Activated CD4-positive, alpha-beta T cell treated with anti-CD3 and anti-CD28 coated beads, Interleukin-2, amount 10 ng/mL, durations not matched to agents 7 days and 5 days (primary cell): ENCODE results near the gene TIGD6. TPM values are rescaled to one million over a fixed set of nuclear protein-coding genes. Genes with fewer than 3 reads are reported as not detected.

ENCODE experiments used
- CTCF ChIA-PET: fragments of 350-600 bp; sonication (Branson Sonifier 250); formaldehyde crosslinking; loops from one replicate; lab custom pipeline; 2021; ENCODE audit warnings: antibody characterized with exemption; lab: Charles Lee
- POLR2A ChIA-PET: fragments of 350-600 bp; sonication (Branson Sonifier 250); formaldehyde crosslinking; loops from one replicate; lab custom pipeline; 2021; ENCODE audit warnings: antibody characterized with exemption; lab: Charles Lee
- DNase-seq: peaks from one replicate; pipeline ENCODE4 v3.0.0-alpha.2; 2020
- H3K27ac Mint-ChIP-seq: one replicate; pipeline ENCODE4 v1.8.0; 2021; ENCODE audit warnings: mild to moderate bottlenecking, moderate library complexity, mixed read lengths
- H3K27me3 Mint-ChIP-seq: one replicate; pipeline ENCODE4 v1.8.0; 2021; ENCODE audit warnings: mixed read lengths
- H3K36me3 Mint-ChIP-seq: one replicate; pipeline ENCODE4 v1.8.0; 2021; ENCODE audit warnings: low read depth, mixed read lengths
- H3K4me1 Mint-ChIP-seq: one replicate; pipeline ENCODE4 v1.8.0; 2021; ENCODE audit warnings: mixed read lengths
- H3K4me3 Mint-ChIP-seq: one replicate; pipeline ENCODE4 v1.8.0; 2021; ENCODE audit warnings: mild to moderate bottlenecking, moderate library complexity, mixed read lengths
- H3K9me3 Mint-ChIP-seq: one replicate; pipeline ENCODE4 v1.8.0; 2021; ENCODE audit warnings: mixed read lengths
- total RNA-seq, 2 experiments: library from RNA; stranded (reverse); gene quantifications; one replicate each; pipeline ENCODE4 v1.2.3, GENCODE V29; 2021

TIGD6 gene
- total RNA-seq: 1 to 10 TPM; 2.1 to 2.2 TPM

DNA sequence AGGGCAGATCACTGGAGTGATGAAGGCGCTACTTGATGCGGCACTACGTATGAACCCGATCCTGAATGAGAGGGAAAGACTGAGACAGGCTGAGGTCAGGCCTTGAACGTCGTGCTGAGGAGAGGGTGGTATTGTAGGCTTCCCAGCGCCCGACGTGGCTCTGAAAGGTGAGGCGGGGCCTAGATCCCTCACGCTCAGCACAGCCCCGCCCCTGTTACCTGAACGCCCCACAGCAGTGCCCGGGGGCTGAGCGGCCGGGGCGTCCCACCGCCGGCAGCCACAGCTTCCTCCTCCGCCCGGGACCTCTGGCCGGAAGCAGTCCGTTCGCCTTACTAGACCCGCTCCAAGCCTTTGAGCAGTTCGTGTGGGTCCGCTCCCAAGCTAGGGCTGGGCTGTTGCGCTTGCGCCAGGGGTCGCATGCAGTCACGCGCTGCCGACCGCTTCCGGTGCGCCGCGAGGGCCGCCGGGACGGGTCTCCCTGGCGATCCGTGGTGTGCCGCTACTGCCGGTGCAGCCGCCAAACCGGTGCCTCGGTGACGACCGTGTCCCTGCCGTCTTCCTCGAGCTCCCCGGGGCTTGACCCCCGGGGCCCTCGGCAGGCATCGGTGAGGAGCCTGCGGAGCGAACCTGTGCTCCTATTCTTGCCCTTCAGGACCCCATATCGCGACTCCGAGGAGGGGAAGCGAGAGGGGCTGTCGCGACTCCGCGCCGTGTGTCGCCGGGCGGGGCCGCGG, at the start of gene TIGD6, which contains the start of gene HMGXB3:
Gene TIGD6 (minus strand): TSS at position 399 of the 734 bp plus-strand sequence. CDS start 4,306 bp downstream, outside the sequence.
Gene HMGXB3 (plus strand): TSS at position 484 of the 734 bp plus-strand sequence. CDS start 4,114 bp downstream, outside the sequence.
- Mint-ChIP-seq H3K9me3 (no peaks in the 10 kb centered on the region), H3K36me3 (peaks cover 26% of the 10 kb centered on the region), H3K4me3 (peak within 1 kb of the TSS; percentile 90), H3K27me3 (no peaks in the 10 kb centered on the region), H3K4me1 (peaks cover 45% of the 10 kb centered on the region), H3K27ac (peak within 1 kb of the TSS; percentile 96)
- DNase-seq: peak; percentile 84
- ChIA-PET POLR2A (interaction anchor here (1.0 kb wide), 2 partner anchors 9 to 122 kb away, joined by 3 read pairs; no protein-coding TSS in a partner anchor), CTCF (interaction anchor here (1.0 to 1.5 kb wide), 4 partner anchors 9 to 326 kb away, joined by 3 to 6 read pairs (median 4); no protein-coding TSS in a partner anchor)

DNA sequence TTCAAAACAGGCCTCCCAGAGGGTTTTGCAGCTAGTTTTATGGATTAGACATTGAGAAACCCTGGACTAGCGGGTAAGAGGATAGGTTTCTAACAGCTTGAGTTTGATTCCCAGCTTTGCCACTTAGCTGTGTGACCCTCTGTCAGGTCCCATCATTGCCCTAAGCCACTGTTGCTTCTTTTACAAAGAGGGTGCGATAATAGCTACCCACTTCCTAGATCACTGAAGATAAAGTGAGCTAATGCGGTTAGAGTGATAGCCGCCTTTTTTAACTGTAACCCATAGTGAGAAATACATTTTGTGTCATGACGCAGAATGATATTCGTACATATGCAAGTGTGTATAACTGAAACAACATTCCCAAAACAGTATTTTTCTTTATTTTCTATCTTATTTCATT, 45.6 kb upstream of the TIGD6 start:
- H3K9me3 Mint-ChIP-seq: no peaks in the 10 kb centered on the region
- ChIA-PET CTCF (interaction anchor here (0.8 to 1.9 kb wide), 3 partner anchors 12 to 18 kb away, joined by 3 to 8 read pairs (median 6); no protein-coding TSS in a partner anchor), POLR2A (no interaction called here)
- H3K36me3 Mint-ChIP-seq: peaks cover 67% of the 10 kb centered on the region
- no peak for DNase-seq
- H3K27ac Mint-ChIP-seq: no peak overlapping the region
- peaks cover 40% of the 10 kb centered on the region for H3K4me1 Mint-ChIP-seq
- no peak overlapping the region for H3K4me3 Mint-ChIP-seq
- no peaks in the 10 kb centered on the region for H3K27me3 Mint-ChIP-seq

DNA sequence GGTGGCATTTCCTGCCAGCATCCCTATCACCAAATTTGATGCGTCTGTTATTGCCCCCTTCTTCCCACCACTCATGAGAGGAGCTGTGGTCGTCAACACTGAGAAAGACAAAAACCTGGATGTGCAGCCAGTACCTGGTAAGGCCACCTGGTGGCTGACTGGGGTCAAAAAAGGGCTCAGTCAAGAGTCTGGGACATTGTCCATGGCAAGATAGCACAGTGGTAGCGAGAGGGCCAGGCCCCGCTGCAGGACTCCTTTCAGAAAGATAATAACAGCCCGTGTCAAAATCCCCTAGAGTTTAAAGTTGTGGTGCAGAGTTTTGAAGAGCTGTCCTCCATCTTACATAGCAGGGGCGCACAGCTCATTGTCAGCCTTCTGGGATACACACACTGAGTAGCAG, 45.1 kb upstream of the TIGD6 start:
- Mint-ChIP-seq H3K4me3 (no peak overlapping the region), H3K36me3 (peaks cover 67% of the 10 kb centered on the region), H3K27me3 (no peaks in the 10 kb centered on the region), H3K9me3 (no peaks in the 10 kb centered on the region), H3K4me1 (peaks cover 40% of the 10 kb centered on the region), H3K27ac (no peak overlapping the region)
- ChIA-PET CTCF (interaction anchor here (0.8 to 1.9 kb wide), 5 partner anchors 12 to 19 kb away, joined by 3 to 8 read pairs (median 3); no protein-coding TSS in a partner anchor), POLR2A (no interaction called here)
- no peak for DNase-seq

DNA sequence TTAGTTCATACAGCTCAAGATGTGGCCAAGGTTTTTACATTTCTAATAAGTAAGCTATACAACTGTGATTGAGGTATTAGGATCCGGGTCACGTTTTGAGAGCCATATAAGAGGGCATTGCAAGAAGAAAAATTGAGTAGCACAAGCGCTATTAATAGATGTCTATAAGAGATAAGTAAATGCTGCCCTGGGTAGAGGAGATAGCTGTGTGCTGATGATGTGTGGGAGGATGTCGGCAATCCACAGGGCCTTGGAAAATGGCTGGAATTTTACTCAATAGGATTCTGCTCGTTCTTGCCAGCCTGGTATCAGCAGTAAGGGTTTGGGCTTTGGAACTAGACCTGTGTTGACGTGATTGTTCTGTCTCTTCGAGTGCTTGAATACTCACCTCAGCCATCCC, 44.3 kb upstream of the TIGD6 start:
- no peaks in the 10 kb centered on the region for H3K9me3 Mint-ChIP-seq
- H3K4me1 Mint-ChIP-seq: peaks cover 40% of the 10 kb centered on the region
- CTCF ChIA-PET: interaction anchor here (1.3 to 1.9 kb wide), 4 partner anchors 14 to 20 kb away, joined by 3 to 8 read pairs (median 4); no protein-coding TSS in a partner anchor
- no peaks in the 10 kb centered on the region for H3K27me3 Mint-ChIP-seq
- no peak overlapping the region for H3K4me3 Mint-ChIP-seq
- POLR2A ChIA-PET: no interaction called here
- peak overlapping the region; percentile 43 for H3K27ac Mint-ChIP-seq
- H3K36me3 Mint-ChIP-seq: peaks cover 70% of the 10 kb centered on the region
- DNase-seq: no peak

DNA sequence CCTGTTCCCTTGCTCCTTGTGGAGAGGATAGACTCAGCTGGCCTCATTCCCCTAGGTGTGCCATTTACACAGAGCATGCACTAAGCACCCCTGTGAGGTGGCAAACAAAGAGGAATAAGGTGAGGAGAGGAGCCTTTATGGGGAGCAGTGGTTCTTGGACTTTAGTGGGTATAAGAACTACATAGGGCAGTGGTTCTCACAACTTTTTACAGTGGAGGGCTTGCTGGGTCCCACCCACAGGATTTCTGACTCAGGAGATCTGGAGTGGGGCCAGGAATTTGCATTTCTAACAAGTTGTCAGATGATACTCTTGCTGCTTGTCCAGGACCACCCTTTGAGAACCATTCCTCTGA, 43.9 kb upstream of the TIGD6 start:
- Mint-ChIP-seq H3K36me3 (peaks cover 69% of the 10 kb centered on the region), H3K4me3 (no peak overlapping the region), H3K27me3 (no peaks in the 10 kb centered on the region), H3K4me1 (peaks cover 40% of the 10 kb centered on the region), H3K27ac (peak overlapping the region; percentile 80), H3K9me3 (no peaks in the 10 kb centered on the region)
- ChIA-PET CTCF (interaction anchor here (1.3 to 1.9 kb wide), 3 partner anchors 15 to 20 kb away, joined by 3 to 4 read pairs (median 3); no protein-coding TSS in a partner anchor), POLR2A (no interaction called here)
- DNase-seq: no peak

DNA sequence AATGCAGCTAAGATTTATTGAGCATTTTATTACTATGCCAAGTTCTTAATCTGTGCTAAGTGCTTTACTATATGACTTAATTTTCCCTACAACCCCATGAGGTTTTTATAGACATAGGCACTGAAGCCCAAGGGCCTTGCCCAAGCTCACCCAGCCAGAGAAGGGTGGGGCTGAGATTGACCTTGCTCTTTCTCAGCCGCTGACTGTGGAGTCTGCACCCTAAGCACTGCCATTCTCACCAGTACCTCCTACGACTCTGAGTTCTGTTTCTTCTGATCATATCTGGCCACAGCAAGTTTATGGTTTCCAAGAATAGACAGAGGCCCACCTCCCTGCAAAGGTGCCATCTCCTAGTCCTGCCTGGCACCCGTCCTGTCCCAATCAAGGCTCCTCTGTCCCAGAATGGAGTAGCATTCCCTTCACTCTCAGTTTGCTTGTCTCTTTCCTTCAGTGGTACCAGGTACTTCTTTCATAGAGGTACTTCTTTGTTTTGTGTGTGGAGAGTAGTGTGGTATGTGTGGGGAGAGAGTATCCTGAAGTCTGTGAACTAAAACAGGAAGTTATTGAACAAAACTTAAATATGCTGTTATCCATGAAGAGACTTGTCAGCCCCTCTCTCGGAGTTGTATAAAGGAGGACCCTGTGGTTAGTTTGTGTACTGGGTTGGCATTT, 43.3 kb upstream of the TIGD6 start:
- Mint-ChIP-seq H3K27ac (peak overlapping the region; percentile 80), H3K4me3 (no peak overlapping the region), H3K4me1 (peaks cover 40% of the 10 kb centered on the region), H3K36me3 (peaks cover 64% of the 10 kb centered on the region), H3K9me3 (no peaks in the 10 kb centered on the region), H3K27me3 (no peaks in the 10 kb centered on the region)
- ChIA-PET POLR2A (no interaction called here), CTCF (interaction anchor here (0.7 to 5.0 kb wide), 4 partner anchors 13 to 127 kb away, joined by 3 to 19 read pairs (median 4); no protein-coding TSS in a partner anchor)
- DNase-seq: no peak

DNA sequence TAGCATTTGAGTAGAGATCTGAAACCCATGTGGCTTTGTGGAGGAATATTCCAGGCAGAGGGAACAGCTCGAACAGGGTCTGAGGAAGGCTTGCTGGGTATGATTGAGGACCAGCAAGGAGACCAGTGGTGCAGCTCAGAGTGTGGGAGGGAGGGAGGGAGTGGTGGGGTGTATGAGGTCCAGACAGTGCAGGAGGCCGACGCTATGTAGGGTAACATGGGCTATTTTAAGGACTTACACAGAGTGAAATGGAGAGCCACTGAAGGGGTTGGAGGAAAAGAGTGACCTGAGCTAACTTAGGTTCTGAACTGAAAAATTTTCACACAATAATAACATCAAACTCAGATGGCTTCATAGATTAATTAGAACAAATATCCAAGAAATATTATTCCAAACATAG, 42.0 kb upstream of the TIGD6 start:
- H3K4me3 Mint-ChIP-seq: no peak overlapping the region
- DNase-seq: no peak
- H3K27ac Mint-ChIP-seq: peak overlapping the region; percentile 9
- no peaks in the 10 kb centered on the region for H3K27me3 Mint-ChIP-seq
- POLR2A ChIA-PET: interaction anchor here (0.6 kb wide), 1 partner anchor 401 kb away, joined by 3 read pairs; no protein-coding TSS in a partner anchor
- no peaks in the 10 kb centered on the region for H3K9me3 Mint-ChIP-seq
- H3K4me1 Mint-ChIP-seq: peaks cover 35% of the 10 kb centered on the region
- H3K36me3 Mint-ChIP-seq: peaks cover 62% of the 10 kb centered on the region
- CTCF ChIA-PET: interaction anchor here (1.0 to 5.0 kb wide), 4 partner anchors 12 to 24 kb away, joined by 3 to 19 read pairs (median 4); no protein-coding TSS in a partner anchor

DNA sequence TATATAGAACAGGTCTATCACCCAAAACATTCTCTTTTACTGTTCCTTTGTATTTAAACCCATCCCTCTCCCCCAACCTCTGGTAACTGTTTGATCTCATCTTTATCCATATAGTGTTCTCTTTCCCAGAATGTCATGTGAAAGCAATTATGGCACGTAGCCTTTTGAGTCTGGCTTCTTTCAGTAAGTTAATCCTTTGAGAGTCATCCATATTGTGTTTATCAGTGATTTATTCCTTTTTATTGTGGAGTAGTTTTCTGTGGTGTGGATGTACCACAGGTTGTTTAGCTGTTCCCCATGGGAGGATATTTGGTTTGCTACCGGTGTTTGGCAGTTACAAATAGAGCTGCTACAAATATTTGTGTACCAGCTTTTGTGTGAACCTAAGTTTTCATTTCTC, 38.1 kb upstream of the TIGD6 start:
- no peaks in the 10 kb centered on the region for H3K27me3 Mint-ChIP-seq

DNA sequence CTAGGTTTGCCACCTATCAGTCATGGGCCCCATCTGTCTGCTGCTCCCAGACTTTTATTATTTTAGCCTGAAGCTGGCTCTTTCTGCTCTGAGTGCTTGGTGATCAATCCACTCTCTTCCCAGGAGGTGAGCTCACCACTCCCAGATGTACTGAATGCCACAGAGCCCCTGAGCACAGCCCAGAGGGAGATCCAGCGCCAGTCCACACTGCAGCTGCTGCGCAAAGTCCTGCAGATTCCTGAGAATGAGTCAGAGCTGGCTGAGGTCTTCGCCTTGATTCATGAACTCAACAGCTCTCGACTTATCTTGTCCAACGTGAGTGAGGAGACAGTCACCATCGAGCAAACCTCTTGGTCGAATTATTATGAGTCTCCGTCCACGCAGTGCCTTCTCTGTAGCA, 36.1 kb upstream of the TIGD6 start:
- H3K4me1 Mint-ChIP-seq: no peaks in the 10 kb centered on the region
- H3K4me3 Mint-ChIP-seq: no peak overlapping the region
- no peaks in the 10 kb centered on the region for H3K9me3 Mint-ChIP-seq
- no peak overlapping the region for H3K27ac Mint-ChIP-seq
- H3K27me3 Mint-ChIP-seq: no peaks in the 10 kb centered on the region
- ChIA-PET POLR2A (no interaction called here), CTCF (interaction anchor here (0.6 to 1.1 kb wide), 4 partner anchors 8 to 717 kb away, joined by 3 to 4 read pairs (median 3); no protein-coding TSS in a partner anchor)
- H3K36me3 Mint-ChIP-seq: peaks cover 65% of the 10 kb centered on the region
- DNase-seq: no peak

More for the DNA sequence above, 38.1 kb upstream of the TIGD6 start:
- peaks cover 67% of the 10 kb centered on the region for H3K36me3 Mint-ChIP-seq
- no peak overlapping the region for H3K27ac Mint-ChIP-seq
- DNase-seq: no peak
- ChIA-PET CTCF (interaction anchor here (5.0 kb wide), 1 partner anchor 8 kb away, joined by 19 read pairs; no protein-coding TSS in a partner anchor), POLR2A (no interaction called here)
- peaks cover 13% of the 10 kb centered on the region for H3K4me1 Mint-ChIP-seq
- no peak overlapping the region for H3K4me3 Mint-ChIP-seq
- H3K9me3 Mint-ChIP-seq: no peaks in the 10 kb centered on the region

DNA sequence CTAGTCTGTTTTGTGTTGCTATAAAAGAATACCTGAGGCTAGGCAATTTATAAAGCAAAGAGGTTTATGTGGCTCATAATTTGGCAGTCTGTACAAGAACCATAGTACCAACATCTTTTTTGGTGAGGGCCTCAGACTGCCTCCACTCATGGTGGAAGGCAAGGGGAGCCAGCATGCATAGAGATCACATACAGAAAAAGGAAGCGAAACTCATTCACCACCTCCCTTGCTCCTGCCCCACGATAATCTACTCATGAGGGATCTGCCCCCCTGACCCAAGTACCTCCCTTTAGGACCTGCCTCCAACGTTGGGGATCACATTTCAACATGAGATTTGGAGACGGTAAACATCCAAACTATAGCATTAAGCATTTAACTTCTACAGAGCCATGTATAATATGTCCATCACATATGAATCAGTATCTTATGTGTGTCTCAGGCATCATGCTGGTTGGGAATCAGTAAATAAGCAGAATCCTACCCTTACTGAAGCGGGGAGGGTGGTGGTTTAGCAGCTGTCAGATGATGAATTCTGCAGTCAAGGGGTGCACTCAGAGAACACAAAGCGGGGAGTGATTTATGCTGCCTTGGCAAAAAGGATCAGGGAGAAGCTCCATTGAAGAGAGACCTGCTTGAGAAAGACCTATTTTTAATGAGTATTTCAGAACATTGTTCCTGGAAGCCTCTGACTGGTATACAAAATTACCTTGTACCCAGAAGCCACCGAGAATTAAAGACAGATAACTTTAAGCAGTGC, 34.9 kb upstream of the TIGD6 start:
- ChIA-PET POLR2A (no interaction called here), CTCF (interaction anchor here (1.2 to 2.4 kb wide), 3 partner anchors 14 to 23 kb away, joined by 3 to 7 read pairs (median 6); no protein-coding TSS in a partner anchor)
- DNase-seq: no peak
- H3K4me3 Mint-ChIP-seq: no peak overlapping the region
- H3K36me3 Mint-ChIP-seq: peaks cover 59% of the 10 kb centered on the region
- no peaks in the 10 kb centered on the region for H3K4me1 Mint-ChIP-seq
- H3K9me3 Mint-ChIP-seq: no peaks in the 10 kb centered on the region
- H3K27me3 Mint-ChIP-seq: no peaks in the 10 kb centered on the region
- peak overlapping the region; percentile 41 for H3K27ac Mint-ChIP-seq

DNA sequence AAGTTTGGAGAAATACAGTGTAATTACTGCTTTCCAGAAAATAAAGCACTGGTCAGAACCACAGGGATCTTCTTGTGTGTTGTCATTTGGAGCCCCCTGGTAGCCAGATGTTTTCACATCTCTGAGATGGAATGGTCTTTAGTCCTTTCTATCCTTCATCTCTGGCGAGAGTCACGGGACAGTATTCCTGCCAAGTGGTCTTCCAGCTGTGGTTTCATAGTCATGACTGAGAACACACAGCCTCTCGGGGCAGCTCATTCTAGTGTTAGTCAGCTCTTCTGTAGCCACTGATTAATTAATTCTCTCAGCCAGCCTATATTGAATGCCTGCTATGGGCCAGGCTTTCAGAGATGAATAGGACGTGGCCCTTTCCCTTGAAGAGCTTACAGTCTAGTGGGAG, 34.2 kb upstream of the TIGD6 start:
- Mint-ChIP-seq H3K27ac (no peak overlapping the region), H3K36me3 (peaks cover 56% of the 10 kb centered on the region), H3K9me3 (no peaks in the 10 kb centered on the region), H3K4me1 (no peaks in the 10 kb centered on the region), H3K4me3 (no peak overlapping the region), H3K27me3 (no peaks in the 10 kb centered on the region)
- DNase-seq: no peak
- CTCF ChIA-PET: interaction anchor here (1.2 to 2.4 kb wide), 3 partner anchors 13 to 24 kb away, joined by 3 to 7 read pairs (median 6); no protein-coding TSS in a partner anchor
- POLR2A ChIA-PET: no interaction called here

DNA sequence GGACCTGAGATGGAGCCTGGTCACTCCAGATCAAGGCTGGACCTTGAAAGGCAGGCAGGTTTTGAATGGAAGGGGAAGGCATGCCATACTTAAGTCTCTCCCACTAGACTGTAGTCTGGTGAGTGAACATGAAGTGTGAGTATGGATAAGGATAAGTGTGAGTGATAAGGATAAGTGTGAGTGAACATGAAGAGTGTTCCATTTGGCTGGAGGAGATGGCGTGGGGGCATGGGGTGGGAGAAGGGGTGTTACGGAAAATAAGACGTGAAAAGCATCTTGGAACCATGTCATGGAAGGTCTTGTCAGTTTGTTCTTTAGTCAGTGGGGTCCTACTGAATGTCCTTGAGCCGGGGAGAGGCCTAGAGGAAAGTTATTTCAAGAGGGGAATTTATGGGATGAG, 32.9 kb upstream of the TIGD6 start:
- CTCF ChIA-PET: interaction anchor here (1.0 to 2.4 kb wide), 4 partner anchors 12 to 19 kb away, joined by 3 to 7 read pairs (median 4); no protein-coding TSS in a partner anchor
- no peak overlapping the region for H3K27ac Mint-ChIP-seq

More for the DNA sequence above, 32.9 kb upstream of the TIGD6 start:
- Mint-ChIP-seq H3K27me3 (no peaks in the 10 kb centered on the region), H3K4me3 (no peak overlapping the region), H3K4me1 (no peaks in the 10 kb centered on the region), H3K9me3 (no peaks in the 10 kb centered on the region), H3K36me3 (peaks cover 53% of the 10 kb centered on the region)
- POLR2A ChIA-PET: no interaction called here
- DNase-seq: no peak
